Stimulated activated CD4-positive, alpha-beta T cell treated with anti-CD3 and anti-CD28 coated beads, Interleukin-4, amount 100 ng/mL, for 48 hours (primary cell): ENCODE measurements around the gene ATP13A2.
"Not testable (repeated sequence)": the region's sequence is repeated elsewhere in the genome, so short reads cannot be mapped to it uniquely, and the experiment has no call there.

Experiments
- DNase-seq, 2 donors: peaks; one replicate each; pipeline ENCODE4 v3.0.0-alpha.2; 2020; ENCODE audit warnings: low read depth in 2 of 2

The ATP13A2 gene

DNA sequence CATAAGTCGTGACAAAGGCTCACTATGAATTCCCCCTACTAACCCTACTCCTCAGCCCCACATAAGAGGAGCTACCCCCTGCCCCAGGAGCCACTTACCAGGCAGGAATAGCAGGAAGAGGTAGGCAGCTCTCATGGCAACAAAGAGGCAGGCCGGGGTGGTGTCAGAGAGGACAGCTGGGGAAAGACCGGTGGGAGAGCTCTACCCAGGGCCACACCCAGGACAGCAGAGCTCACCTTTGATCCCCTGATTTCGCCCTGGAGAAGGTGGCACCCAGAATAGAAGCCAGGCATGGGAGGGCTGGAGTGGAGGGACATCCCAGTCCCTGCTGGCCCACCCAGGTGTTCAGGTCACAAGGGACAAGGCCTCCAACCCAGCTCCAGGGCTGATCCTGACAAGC, 33.6 kb downstream of the ATP13A2 start:
- DNase-seq = no peak

DNA sequence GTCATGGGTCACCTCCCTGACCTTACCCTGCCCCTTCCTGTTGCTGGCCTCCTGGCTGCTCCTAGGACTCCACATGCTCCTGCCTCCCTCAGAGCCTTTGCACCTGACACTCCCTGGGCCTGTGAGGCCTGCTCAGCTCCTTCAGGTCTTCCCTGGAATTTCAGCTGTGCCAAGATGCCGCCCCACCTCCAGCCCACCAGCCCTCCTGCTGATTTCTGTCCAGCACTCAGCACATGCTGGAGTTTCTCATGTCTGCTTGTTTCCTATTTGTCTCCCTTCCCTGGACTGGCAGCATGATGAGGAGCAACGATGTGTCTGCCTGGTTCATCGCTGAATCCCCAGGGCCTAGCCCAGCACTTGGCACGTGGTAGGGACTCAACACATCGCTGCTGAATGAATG, 34.4 kb downstream of the ATP13A2 start:
- no peak for DNase-seq

DNA sequence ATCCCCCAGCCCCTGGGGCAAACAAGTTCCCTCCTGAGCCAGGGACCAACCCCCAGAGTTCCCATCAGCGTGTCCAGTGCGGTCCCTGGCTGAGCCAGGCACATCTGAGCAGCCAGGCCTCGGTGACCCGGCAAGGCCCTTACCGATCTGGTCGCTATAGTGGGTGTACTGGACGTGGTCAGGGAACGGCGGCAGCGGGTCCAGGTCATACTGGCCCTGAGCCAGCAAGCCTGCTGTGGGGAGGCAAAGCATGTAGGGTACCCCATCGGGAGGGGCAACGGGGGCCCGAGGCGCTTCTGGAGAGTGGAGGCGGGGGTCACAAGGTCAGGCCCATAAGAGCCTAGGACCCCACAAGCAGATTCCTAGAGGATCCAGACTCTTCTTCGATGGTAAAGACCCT, 34.8 kb downstream of the ATP13A2 start:
- no peak for DNase-seq

DNA sequence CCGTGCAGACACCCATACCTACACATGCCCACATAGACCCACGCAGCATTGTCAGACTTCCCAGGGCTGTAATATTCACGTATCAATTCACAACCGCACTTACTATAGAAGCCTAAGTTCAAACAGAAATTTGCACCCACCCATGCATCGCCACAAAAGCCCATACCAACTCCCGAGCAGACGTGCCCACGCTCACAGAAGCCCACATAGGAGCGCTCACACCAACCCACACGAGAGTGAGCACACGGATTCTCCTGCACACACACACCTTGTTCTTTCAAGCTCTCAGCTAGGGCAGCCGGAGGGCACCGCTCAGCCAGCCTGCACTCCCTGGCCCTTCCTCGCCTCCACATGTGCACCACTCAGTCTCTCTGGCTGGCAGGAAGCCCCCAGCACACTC, 35.9 kb downstream of the ATP13A2 start:
- DNase-seq = no peak

DNA sequence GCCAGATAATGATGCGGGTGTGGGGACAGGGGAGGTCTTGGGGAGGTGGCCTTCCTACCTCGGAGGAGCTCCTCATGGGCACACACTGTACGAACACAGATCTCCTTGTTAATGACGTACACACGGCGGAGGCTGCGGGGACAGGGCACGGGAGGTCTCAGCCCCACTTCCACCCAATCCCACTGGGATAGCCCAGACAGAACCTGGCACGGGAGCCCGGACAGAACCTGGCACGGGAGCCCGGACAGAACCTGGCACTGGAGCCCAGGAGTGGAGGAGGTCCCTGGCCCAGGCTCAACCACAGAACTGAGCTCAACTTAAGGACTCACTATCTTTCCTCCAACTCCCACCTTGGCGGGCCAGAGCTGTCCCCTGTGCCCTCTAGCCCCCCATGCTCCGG, 36.5 kb downstream of the ATP13A2 start:
- no peak for DNase-seq

DNA sequence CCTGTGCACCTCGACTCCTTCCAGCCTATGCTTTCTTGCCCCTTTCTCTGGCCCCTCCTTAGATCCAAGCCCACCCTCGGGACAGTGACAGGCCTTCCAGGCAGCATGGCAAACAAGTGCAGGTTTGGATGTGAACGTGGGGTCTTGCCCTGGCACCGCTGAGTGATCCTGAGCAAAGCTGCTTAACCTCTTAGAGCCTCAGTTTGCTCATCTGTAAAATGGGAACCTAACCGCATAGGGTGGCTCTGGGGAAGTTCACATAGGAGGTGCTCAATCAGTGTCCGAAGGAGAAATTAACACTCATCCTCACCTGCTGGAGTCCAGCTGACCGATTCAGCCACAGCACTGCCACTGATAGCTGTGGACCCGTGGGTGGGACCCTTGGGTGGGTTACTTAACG, 38.5 kb downstream of the ATP13A2 start:
- no peak for DNase-seq

DNA sequence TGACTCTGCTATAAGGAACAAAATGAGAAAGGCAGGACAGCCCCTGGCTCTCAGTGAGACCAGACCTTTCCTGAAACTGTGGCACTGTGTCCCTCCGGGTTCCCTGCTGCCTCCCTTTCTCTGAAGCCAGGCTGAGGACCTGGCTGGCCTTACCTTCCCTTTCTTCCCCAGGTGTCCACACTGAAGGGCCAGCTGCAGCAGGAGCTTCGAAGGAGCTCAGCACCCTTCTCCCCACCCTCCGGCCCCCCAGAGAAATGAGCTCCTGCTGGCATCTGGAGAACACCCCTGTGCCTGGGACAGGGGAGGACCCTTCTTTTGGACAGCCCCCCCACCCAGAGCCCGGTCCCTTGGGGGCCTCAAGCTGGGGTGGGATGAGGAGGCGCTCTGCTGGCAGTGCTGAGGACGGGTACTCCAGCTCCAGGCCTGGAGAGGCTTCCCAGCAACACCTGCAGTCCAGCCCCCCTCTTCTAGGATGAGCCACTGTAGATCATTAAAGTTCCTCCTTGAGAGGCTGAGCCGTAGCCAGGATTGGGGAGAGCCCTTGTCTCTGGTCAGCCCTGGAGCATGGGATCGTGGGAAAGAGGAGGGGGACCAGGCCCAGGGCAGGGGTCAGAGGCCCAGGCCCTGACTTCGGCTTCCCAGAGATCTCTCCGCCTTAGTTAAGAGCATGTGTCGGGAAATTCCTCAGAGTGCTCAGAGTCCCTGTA, 39.4 kb downstream of the ATP13A2 start:
- no peak for DNase-seq

DNA sequence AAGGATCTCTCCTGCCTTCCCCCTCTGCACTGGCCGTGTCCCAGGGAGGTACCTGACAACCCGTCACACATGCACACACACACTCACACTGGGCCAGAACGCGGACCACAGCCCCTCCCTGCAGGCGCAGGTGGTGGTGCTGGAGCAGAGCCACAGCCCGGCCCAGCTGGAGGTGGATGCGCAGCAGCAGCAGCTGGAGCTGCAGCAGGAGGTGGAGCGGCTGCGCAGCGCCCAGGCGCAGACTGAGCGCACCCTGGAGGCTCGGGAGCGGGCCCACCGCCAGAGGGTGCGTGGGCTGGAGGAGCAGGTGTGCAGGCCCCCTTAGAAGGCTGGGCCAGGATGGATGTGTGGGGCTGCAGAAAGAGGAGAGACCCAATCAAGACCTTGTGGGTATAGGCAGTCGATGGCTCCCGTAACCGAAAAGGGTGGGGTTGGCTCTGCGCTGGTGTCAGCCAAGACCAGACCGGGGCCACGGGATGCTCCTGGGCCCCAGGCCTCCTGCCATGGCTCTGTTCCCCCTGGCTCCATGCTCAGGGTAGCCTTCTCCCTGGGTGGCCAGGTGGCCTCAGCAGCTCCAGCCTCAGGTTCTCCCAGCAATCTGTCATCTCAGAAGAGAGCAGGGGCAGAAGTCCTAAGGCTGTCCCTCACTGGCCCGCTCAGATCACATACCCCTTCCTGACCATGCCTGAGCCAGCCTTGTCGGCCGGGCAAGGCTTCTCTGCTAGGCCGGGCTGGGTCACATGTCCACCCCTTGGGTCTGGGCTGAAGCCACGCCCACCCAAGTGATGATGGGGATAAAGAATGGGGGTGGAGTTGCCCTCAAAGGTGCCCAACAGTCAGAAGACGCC, 40.2 kb downstream of the ATP13A2 start:
- DNase-seq = no peak

DNA sequence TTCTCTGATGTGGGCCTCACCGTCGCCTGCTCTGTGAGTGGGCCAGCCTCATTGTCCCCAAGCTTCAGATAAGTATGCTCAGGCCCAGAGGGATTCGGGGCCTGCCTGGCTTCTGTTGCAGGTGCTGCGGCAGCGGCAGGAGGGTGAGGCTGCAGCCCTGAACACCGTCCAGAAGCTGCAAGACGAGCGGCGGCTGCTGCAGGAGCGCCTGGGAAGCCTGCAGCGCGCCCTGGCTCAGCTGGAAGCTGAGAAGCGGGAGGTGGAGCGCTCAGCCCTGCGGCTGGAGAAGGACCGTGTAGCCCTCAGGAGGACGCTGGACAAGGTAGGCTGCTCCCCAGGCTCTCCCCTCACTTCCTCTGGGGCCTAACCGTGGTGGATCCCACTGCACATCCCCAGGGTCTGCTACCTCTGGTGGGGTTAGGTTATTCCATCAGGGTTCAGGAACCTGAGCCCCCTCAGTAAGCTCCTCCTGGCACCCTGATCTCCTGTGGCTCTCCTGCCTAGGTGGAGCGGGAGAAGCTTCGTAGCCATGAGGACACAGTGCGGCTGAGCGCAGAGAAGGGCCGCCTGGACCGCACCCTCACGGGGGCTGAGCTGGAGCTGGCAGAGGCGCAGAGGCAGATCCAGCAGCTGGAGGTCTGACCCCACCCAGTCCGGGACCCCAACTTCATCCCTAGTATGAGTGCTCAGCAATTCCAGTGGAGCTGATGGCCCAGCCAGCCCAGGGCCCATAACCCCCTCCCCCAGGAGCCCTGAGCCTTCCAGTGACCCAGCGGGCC, 41.4 kb downstream of the ATP13A2 start:
- no peak for DNase-seq

DNA sequence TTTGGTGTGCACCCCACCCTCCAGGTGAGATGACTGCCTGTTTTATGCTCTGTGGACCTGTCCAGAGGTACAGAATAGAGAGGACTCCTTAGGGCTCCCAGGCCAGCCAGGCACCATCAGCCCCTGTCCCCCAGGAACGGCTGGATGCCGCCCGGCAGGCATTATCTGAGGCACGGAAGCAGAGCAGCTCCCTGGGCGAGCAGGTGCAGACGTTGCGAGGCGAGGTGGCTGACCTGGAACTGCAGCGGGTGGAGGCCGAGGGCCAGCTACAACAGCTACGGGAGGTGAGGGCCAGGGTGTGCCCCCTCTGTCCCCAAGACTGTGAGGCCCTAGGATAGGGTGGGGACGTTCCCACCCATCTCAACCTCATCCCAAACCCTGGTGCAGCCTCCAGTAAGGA, 42.1 kb downstream of the ATP13A2 start:
- no peak for DNase-seq

DNA sequence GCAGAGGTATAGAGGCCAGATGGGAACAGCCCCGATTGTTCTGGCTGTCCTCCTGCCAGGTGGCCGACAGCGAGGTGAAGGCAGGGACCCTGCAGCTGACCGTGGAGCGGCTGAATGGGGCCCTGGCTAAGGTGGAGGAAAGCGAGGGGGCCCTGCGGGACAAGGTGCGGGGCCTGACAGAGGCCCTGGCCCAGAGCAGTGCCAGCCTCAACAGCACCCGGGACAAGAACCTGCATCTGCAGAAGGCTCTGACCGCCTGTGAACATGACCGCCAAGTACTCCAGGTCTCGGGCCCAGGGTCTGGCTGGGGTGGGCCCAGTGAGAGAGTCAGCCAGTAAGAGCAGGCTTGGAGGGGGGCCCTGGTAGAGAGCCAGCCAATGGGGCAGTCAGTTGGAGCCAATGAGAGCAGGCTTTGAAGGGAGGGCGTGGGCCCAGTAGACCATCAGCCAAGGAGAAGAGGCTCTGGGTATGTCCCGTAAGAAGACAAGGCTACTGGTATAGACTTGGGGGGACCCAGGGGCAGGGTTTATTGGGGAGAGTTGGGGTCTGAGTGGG, 42.6 kb downstream of the ATP13A2 start:
- no peak for DNase-seq

DNA sequence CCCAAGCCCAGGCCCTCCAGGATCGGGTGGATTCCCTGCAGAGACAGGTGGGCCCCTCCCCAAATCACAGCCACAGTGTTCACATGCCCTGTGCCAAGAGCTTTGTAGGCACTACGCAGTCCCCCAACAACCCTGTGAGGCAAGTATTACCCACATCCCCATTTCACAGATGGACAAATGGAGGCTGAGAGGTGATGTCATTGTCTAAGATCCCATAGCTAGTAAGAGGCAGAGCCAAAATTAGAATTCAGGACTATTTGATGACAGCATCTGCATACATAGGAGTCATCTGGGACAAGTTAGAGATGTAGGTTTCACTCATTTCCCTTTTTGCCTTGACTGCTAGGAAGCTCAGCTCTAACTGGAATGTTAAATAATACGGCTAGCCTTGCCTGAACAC, 43.4 kb downstream of the ATP13A2 start:
- no peak for DNase-seq

DNA sequence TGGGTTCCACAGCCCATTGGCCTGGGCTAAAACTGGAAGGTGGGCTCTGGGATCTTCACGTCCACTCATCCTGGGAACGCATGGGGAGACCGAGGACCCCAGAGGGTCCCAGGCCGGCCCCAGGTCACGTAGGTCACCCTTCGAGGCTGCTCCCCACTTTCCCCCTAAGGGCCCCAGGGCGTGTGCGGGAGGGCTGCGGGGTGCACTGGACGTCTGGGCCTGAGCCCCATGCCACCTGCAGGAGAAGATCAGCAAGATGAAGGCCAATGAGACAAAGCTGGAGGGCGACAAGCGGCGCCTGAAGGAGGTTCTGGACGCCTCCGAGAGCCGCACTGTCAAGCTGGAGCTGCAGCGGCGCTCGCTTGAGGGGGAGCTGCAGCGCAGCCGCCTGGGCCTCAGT, 43.8 kb downstream of the ATP13A2 start:
- no peak for DNase-seq

DNA sequence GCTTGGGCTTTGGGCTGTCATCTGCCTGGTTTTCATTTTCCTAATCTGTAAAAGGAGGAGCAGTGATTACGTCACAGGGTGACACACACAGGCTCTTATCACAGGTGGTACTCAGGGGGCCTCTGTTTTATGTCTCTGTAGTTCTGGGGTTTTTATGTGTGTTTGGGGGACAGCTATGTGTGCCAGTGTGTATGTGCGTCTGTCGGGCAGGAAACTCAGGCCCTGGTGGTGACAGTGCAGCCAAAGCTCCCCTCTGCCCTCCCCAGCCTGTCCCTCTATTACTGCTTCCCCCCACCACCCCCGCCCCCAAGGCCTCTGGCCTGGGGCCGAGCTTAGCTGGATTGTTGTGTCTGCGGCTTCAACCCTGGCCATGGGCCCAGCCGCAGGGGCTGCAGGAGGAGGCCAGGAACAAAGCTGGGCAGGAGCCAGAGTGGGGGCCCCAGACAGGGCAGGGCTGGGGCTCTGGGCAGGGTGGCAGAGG, 44.6 kb downstream of the ATP13A2 start:
- no peak for DNase-seq

DNA sequence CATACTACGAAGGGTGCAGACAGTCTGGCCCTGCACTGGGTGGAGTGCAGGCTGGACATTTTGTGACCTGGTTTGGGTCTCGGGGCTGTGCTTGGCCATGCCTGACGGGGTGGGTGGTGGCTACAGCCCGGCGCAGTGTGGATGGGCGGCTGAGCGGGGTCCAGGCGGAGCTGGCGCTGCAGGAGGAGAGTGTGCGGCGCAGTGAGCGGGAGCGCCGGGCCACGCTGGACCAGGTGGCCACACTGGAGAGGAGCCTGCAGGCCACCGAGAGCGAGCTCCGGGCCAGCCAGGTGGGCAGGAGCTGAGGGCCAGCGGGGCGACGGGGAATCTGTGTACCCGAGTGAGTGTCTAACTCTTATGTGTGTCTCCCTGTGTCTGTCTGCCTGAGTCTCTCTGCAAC, 45.4 kb downstream of the ATP13A2 start:
- DNase-seq = no peak

DNA sequence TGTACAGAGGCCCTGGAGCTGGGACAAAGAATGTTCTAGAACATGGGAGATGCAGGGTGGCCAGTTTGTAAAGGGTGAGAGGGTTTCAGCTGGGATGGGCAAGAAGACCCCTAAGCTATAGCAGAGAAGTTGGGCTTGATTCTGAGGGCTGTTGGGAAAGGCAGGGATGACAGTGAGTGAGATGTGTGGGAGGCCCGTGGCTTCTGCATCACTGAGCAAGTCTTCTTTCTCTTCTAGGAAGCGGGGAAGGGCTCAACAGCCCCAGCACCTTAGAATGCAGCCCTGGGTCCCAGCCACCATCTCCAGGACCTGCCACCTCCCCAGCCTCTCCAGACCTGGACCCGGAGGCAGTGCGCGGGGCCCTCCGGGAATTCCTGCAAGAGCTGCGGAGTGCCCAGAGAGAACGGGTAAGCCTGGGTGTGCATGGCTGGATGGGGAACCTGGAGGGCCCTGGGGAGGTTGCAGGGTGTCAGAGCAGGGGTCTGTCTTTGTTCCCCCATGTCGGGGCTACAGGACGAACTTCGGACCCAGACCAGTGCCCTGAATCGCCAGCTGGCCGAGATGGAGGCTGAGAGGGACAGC, 46.2 kb downstream of the ATP13A2 start:
- DNase-seq = no peak

DNA sequence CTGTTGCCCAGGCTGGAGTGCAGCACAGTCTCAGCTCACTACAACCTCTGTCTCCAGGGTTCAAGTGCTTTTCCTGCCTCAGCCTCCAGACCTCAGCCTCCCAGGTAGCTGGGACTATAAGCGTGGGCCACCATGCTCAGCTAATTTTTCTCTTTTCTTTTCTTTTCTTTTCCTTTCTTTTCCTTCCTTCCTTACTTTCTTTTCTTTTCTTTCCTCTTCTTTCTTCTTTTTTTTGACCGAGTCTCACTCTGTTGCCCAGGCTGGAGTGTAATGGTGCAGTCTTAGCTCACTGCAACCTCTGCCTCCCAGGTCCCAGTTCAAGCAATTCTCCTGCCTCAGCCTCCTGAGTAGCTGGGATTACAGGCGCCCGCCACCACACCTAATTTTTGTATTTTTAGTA, 47.6 kb downstream of the ATP13A2 start:
- DNase-seq = not testable (repeated sequence)

DNA sequence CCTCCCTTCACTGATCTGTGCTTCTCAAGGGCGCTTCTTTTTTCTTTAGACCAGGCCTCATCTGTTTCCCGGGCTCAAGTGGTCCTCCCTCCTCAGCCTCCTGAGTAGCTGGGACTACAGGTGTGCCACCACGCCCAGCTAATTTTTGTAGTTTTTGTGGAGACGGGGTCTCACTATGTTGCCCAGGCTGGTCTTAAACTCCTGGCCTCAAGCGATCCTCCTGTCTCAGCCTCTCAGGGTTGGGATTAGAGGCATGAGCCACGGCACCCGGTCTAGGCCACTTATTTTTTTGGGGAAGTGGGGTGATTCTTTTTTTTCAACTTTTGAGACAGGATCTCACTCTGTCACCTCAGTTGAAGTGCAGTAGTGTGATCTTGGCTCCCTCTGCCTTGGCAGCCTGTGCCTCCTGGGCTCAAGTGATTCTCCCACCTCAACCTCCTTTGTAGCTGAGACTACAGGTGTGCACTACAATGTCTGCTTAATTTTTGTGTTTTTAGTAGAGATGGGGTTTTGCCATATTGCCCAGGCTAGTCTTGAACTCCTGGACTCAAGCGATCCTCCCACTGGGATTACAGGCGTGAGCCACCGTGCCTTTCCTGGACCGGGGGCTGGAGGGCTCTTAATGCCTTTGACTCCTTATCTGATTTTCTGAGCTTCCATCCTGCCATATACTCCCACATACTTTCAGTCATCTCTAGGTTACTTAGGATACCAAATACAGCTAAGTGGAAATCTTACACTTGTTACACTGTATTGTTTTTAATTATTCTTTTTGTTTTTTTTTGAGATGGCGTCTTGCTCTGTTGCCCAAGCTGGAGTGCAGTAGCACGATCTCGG, 50.2 kb downstream of the ATP13A2 start:
- DNase-seq = no peak

DNA sequence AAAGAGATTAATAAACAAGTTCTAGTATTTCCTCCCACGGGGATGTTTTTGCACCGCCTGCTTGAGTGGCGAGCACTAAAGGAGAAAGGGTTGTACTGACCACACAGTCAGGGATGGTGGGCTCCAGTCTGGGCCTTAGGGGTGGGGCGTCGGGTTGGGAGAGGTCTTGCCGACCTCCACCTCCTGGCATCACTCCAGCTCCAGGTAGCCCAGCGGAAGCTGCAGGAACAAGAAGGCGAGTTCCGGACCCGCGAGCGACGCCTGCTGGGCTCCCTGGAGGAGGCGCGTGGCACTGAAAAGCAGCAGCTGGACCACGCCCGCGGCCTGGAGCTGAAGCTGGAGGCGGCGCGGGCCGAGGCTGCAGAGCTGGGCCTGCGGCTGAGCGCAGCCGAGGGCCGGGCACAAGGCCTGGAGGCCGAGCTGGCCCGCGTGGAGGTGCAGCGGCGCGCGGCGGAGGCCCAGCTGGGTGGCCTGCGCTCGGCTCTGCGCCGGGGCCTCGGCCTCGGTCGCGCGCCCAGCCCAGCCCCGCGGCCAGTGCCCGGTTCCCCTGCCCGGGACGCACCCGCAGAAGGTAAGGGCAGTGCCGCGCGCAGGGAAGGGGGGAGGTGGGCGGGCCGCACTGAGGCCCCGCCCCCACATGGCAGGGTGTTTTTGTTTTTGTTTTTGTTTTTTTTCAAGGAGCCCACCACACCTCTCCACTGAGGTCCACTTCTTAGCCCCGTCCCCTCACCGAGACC, 51.0 kb downstream of the ATP13A2 start:
- peak; percentile 76 to 84 for DNase-seq

DNA sequence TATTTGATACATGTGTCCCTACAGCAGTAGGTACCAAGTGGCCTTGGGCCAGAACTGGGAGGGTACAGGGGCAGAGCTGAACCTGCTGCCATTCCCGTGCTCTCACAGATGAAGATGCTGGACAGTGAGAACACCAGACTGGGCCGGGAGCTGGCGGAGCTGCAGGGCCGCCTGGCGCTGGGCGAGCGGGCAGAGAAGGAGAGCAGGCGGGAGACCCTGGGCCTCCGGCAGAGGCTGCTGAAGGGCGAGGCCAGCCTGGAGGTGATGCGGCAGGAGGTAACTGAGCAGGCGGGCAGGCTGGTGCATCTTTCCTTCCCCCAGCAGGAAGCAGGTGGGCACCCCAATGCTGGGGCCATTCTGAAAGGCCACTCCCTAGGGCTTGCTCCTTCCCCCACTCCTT, 53.3 kb downstream of the ATP13A2 start:
- no peak for DNase-seq
